Gastrocnemius medialis (tissue), 4 donors: Measurements from ENCODE around the gene ANKRD11.

Experiments used
- POLR2A ChIP-seq, 2 donors: fragments of 450-650 bp; IDR thresholded peaks; one replicate each; pipeline ENCODE4 v1.6.1; 2017; ENCODE audit warnings: antibody characterized with exemption in 2 of 2, mild to moderate bottlenecking in 2 of 2, moderate library complexity in 2 of 2
- TF ChIP-seq, protein P1 (sequence below), 5 experiments: fragments of 450-650 bp in 3 of 5; fragments of 200-600 bp in 2 of 5; sonication (generic) in 2 of 5; IDR thresholded peaks in 4 of 5; conservative IDR thresholded peaks in 1 of 5; 1 replicate in 4 of 5; 2 replicates in 1 of 5; pipeline ENCODE4 v1.5.1; 2016 to 2019; ENCODE audit warnings: antibody characterized with exemption in 5 of 5, mild to moderate bottlenecking in 3 of 5, moderate library complexity in 3 of 5

GRCh38 chr16:89460556-89460955 lies 29.8 kb downstream of the ANKRD11 start:
- TF ChIP-seq, protein P1, sequence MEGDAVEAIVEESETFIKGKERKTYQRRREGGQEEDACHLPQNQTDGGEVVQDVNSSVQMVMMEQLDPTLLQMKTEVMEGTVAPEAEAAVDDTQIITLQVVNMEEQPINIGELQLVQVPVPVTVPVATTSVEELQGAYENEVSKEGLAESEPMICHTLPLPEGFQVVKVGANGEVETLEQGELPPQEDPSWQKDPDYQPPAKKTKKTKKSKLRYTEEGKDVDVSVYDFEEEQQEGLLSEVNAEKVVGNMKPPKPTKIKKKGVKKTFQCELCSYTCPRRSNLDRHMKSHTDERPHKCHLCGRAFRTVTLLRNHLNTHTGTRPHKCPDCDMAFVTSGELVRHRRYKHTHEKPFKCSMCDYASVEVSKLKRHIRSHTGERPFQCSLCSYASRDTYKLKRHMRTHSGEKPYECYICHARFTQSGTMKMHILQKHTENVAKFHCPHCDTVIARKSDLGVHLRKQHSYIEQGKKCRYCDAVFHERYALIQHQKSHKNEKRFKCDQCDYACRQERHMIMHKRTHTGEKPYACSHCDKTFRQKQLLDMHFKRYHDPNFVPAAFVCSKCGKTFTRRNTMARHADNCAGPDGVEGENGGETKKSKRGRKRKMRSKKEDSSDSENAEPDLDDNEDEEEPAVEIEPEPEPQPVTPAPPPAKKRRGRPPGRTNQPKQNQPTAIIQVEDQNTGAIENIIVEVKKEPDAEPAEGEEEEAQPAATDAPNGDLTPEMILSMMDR (IDR thresholded peaks at IDR 0.05 in 4 of 5, conservative IDR thresholded peaks at IDR 0.05 in 1 of 5): no peak
- no peak for TF ChIP-seq POLR2A (IDR thresholded peaks at IDR 0.05)
